GM18499 (cell line): ENCODE data around the gene CWC22.
A peak's percentile ranks its signal among the peaks of the same experiment; 100 is the strongest.
"Not testable (repeated sequence)": the region's sequence is repeated elsewhere in the genome, so short reads cannot be mapped to it uniquely, and the experiment has no call there.

Experiments
- ATAC-seq: cut with Tn5 transposase; IDR thresholded peaks from one replicate; pipeline ENCODE4 v1.9.1; 2021; ENCODE audit warnings: moderate number of reproducible peaks; ENCODE audit not compliant: insufficient read depth, unreplicated experiment

The CWC22 gene

DNA sequence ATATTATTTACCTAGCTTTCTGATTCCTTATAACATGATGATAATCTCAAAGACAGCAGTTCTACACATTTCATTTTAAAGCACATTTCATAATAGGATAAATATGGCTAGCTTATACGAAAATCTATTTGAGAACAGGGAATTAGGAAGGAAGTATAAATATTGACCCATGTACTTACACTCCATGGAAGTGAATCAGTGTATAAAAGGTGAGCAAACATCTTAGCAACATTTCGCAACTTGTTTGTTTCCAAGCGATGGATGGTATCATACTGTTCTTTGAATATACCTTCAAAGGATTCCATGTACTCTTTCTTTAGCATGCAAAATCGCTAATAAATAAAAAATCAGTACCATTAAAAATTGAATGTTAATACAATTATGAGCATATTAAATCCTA is 53.1 kb downstream of the CWC22 start:
- ATAC-seq = no peak

DNA sequence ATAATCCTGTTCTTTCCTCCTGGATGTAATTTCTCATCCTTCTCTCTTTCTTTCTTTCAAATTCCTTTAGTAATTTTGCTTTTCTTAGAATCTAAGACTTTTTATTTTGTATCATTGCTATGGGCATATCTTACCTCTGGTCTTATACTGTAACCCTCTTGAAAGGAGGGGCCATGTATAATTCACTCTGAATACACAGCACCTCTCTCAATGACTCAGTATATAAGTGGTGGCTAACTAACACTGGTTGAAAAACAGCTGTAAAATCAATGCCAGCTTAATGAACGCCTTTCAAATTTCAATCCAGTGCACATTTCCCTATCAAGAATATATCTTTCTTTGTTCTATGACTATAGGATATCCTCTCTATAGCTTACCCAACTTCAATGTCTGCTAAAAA is 53.7 kb downstream of the CWC22 start:
- no peak for ATAC-seq

DNA sequence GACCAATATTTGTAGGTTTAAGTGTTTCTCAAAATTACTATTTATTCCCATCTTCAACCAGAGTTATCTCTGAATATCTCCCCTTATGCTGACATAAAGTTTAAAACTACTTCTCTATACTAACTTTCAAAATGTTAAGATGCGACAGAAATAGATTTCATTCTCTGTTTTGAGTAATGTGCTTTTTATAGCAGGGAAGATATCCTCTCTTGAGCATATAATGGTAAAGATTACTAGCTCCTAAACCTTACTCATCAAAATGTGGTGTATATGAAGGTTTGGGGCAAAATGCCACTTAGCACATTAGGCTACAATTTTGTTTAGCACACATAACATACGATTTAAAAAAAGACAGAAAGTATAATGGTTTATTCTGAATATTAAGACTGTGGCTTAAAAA is 54.4 kb downstream of the CWC22 start:
- peak; percentile 70 for ATAC-seq

- peak; percentile 50 for ATAC-seq
Measured at GRCh38 chr2:179951680-179952079, 55.4 kb downstream of the CWC22 start.

DNA sequence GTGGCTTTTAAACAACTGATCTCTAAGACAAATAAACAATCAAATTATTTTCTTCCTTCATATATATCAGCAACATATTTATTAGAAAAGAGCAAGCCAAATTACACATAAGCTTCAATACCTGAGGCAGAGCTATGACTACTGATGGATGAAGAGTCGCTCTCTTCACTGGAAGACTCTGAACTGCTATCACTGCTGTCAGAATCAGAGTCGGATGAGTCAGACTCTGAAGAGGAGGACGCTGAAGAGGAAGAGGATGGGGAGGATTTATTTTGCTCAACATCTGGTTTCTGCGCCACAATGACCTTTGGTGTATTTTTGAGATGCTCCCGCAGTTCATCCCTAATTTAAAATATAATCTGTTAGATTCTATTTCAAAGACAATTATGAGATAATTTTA is 56.7 kb downstream of the CWC22 start:
- no peak for ATAC-seq

GRCh38 chr2:179949438-179949837 is 57.7 kb downstream of the CWC22 start:
- no peak for ATAC-seq

GRCh38 chr2:179948058-179948457 is 59.0 kb downstream of the CWC22 start:
- ATAC-seq = no peak

GRCh38 chr2:179946810-179947615 is 60.1 kb downstream of the CWC22 start:
- no peak for ATAC-seq

DNA sequence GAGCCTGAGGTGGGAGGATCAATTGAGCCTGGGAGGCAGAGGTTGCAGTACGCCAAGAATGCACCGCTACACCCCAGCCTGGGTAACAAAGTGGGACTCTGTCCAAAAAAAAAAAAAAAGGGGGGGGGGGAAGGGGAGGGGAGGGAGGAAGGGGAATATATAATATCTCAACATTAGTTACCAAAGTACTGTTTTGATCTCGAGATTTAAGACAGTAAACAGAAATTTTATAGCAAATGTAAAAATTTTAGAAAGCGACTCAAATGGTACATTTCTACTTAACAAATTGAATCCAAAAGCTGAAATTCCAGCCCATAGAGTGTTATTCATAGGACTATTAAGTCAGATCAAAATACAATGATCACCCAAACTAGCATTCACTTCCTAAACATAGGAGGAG is 60.8 kb downstream of the CWC22 start:
- no peak for ATAC-seq

- ATAC-seq = no peak
Measured at GRCh38 chr2:179939259-179939658, 67.8 kb downstream of the CWC22 start.

GRCh38 chr2:179938026-179938425 is 69.1 kb downstream of the CWC22 start:
- no peak for ATAC-seq

GRCh38 chr2:179936654-179937053 is 70.4 kb downstream of the CWC22 start:
- no peak for ATAC-seq

DNA sequence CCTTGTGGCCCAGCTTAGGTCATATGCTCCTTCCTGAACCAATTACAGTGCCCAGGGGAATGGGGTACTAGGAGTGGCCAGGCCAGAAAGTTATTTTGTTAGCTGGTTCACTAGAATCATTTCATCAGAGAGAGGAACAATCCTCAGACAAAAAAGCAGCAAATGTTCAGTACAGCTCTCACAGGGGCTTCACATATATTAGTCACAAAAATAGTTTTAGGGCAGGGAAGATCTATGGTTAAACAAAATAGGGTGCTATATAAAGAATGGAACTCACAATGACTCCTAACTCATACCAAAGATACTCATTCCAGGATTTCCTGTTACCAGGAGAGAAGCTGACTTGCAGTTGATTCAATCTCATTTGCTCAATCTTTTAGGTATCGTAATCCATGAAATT is 71.0 kb downstream of the CWC22 start:
- ATAC-seq = no peak

DNA sequence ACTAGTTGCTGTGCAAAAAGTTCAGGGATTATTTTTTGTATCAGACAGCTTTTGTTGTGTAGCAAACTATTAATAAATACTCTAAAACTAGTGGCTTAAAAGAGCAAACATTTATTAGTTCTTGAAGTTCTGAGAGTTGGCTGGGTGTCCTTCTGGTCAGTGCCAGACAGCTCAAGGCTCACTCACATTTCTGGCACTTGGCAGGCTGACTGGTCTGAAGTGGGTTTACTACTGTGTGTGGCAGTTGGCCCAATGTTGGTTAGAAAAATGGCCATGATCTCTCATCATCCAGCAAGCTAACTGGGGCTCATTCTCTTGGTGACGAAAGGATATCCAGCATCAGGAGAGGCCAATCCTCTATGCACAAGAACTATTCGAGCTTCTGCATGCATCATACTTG is 74.3 kb downstream of the CWC22 start:
- no peak for ATAC-seq

GRCh38 chr2:179931502-179931901 is 75.6 kb downstream of the CWC22 start:
- no peak for ATAC-seq

GRCh38 chr2:179929997-179930396 is 77.1 kb downstream of the CWC22 start:
- not testable (repeated sequence) for ATAC-seq

- ATAC-seq = no peak
Measured at GRCh38 chr2:179927041-179927440, 80.1 kb downstream of the CWC22 start.

DNA sequence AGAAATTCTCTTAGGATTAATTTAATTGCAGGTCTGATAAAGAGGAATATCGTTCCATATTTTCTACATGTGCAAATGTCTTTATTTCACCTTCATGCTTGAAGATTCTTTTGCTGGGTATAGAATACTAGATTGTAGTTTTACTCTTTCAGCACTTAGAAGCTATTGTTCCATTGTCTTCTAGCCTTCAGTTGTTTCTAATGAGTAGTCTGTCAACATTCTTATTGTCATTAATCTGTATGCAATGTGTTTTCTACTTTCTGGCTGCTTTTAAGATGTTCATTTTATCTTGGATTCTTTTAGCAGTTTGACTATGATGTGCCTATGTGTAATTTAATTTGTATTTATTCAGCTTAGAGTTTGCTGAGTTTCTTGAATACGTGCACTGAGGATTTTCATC is 81.4 kb downstream of the CWC22 start:
- no peak for ATAC-seq

DNA sequence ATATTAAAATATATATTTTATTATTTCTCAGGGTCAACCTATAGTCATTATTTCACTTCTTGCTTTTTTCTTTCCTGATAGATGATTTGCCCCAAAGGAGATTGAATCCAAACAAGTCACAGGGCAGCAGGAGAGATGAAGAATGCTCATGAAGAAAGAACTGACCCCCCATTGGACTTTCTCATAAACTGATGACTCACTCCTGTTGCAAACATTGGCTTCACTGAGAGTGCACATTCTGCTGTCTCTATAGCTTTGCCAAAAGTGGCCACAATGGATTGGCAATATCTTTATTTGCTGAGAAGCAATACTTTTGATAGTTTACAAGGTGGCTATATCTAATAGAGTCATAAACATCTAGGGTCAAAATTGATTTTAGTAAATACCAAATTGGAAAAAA is 89.8 kb downstream of the CWC22 start:
- no peak for ATAC-seq

GRCh38 chr2:179915395-179915992 is 91.6 kb downstream of the CWC22 start:
- no peak for ATAC-seq

DNA sequence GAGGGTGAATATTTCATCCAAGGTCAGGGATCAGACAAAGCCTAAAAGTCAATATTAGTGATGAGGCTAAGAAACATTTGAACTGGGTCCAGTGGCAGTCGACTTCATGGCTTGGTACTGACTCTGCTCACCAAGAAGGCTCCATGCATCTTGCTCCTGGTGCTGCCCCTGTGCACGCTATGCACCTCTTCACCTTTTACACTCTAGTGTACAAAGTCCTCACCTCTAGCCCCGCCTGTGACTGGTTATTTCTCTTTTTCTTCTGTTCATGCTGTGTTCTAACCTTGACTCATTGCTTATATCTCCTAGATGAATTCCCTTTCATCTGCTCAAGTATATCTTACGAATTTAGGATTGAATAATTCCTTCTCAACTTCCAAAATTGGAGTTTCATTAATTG is 93.3 kb downstream of the CWC22 start:
- no peak for ATAC-seq

GRCh38 chr2:179911569-179911968 is 95.5 kb downstream of the CWC22 start:
- ATAC-seq = no peak
